NOMO-1 treated with DMSO at 0.1 percent for 48 hours (cell line): ENCODE data around the gene PPP2R3A.
"Not testable (repeated sequence)": the region's sequence is repeated elsewhere in the genome, so short reads cannot be mapped to it uniquely, and the experiment has no call there.

Source experiments
- DNase-seq: peaks from one replicate; lab custom pipeline; 2025; ENCODE audit not compliant: unreplicated experiment; lab: John Stamatoyannopoulos, UW

Gene PPP2R3A

GRCh38 chr3:135965506-135966270 lies at the start of gene PPP2R3A:
Gene PPP2R3A (plus strand): TSS chr3:135965728. CDS start chr3:136001499, 35,771 bp downstream.
- peak; percentile 78 for DNase-seq

GRCh38 chr3:135916310-135916709 lies 49.2 kb upstream of the PPP2R3A start:
- DNase-seq: no peak

- DNase-seq: no peak
Measured at GRCh38 chr3:135917076-135917475, 48.5 kb upstream of the PPP2R3A start.

GRCh38 chr3:135917927-135918597 lies 47.5 kb upstream of the PPP2R3A start:
- DNase-seq: no peak

GRCh38 chr3:135918600-135918999 lies 46.9 kb upstream of the PPP2R3A start:
- no peak for DNase-seq

GRCh38 chr3:135920275-135920674 lies 45.3 kb upstream of the PPP2R3A start:
- DNase-seq: no peak

- no peak for DNase-seq
Measured at GRCh38 chr3:135922903-135923250, 42.7 kb upstream of the PPP2R3A start.

GRCh38 chr3:135924506-135924905 lies 41.0 kb upstream of the PPP2R3A start:
- DNase-seq: no peak

- no peak for DNase-seq
Measured at GRCh38 chr3:135926664-135927063, 38.9 kb upstream of the PPP2R3A start.

- no peak for DNase-seq
Measured at GRCh38 chr3:135927155-135927554, 38.4 kb upstream of the PPP2R3A start.

- no peak for DNase-seq
Measured at GRCh38 chr3:135929670-135930069, 35.9 kb upstream of the PPP2R3A start.

- no peak for DNase-seq
Measured at GRCh38 chr3:135930255-135930654, 35.3 kb upstream of the PPP2R3A start.

GRCh38 chr3:135935171-135935570 lies 30.4 kb upstream of the PPP2R3A start:
- not testable (repeated sequence) for DNase-seq

- not testable (repeated sequence) for DNase-seq
Measured at GRCh38 chr3:135937766-135938165, 27.8 kb upstream of the PPP2R3A start.

- no peak for DNase-seq
Measured at GRCh38 chr3:135944831-135945230, 20.7 kb upstream of the PPP2R3A start.

GRCh38 chr3:135950941-135951340 lies 14.6 kb upstream of the PPP2R3A start:
- no peak for DNase-seq

- DNase-seq: no peak
Measured at GRCh38 chr3:135964160-135964955, 1.2 kb upstream of the PPP2R3A start.

- no peak for DNase-seq
Measured at GRCh38 chr3:135965129-135965505, 411 bp upstream of the PPP2R3A start.

GRCh38 chr3:135966271-135966961 lies 888 bp downstream of the PPP2R3A start:
- no peak for DNase-seq

- no peak for DNase-seq
Measured at GRCh38 chr3:135966962-135967274, 1.4 kb downstream of the PPP2R3A start.

GRCh38 chr3:135967867-135968266 lies 2.3 kb downstream of the PPP2R3A start:
- DNase-seq: no peak
